ENCODE data around the gene NKAIN4.

GRCh38 chr20:63204362-63204761 lies 49.9 kb downstream of the NKAIN4 start:
- TF ChIP-seq EZH2 (IDR thresholded peaks at IDR 0.05): no peak
- no peak for TF ChIP-seq POLR2AphosphoS5 (IDR thresholded peaks at IDR 0.05; ENCODE audit: borderline replicate concordance, low read depth, low read length)
- TF ChIP-seq FOXP2 (optimal IDR thresholded peaks at IDR 0.05; ENCODE audit: control extremely low read depth, extremely low read length, insufficient read depth): no peak
